ENCODE results near the gene TSPAN12.

DNA sequence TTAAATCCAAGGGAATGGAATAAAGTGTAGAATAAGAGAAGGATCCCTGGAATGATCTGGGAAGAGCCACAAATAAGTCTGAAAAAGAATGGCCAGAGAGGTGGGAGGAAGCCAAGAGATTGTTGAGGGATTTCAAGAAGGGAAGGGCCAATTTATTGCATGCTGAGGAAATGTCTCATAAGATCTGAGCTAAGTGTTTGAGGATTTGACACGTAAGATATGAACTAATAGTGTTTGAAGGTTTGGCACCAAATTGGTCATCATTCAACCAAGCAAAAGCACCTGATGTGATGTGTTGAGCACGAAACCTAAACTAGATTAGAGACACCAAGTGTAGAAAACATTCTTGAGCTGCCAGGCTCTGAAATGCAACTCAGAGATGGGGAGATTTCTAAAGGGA is 97.9 kb downstream of the TSPAN12 start:
- TF ChIP-seq, protein P1, sequence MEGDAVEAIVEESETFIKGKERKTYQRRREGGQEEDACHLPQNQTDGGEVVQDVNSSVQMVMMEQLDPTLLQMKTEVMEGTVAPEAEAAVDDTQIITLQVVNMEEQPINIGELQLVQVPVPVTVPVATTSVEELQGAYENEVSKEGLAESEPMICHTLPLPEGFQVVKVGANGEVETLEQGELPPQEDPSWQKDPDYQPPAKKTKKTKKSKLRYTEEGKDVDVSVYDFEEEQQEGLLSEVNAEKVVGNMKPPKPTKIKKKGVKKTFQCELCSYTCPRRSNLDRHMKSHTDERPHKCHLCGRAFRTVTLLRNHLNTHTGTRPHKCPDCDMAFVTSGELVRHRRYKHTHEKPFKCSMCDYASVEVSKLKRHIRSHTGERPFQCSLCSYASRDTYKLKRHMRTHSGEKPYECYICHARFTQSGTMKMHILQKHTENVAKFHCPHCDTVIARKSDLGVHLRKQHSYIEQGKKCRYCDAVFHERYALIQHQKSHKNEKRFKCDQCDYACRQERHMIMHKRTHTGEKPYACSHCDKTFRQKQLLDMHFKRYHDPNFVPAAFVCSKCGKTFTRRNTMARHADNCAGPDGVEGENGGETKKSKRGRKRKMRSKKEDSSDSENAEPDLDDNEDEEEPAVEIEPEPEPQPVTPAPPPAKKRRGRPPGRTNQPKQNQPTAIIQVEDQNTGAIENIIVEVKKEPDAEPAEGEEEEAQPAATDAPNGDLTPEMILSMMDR (IDR thresholded peaks at IDR 0.05): no peak
- no peak for TF ChIP-seq CHD2 (IDR thresholded peaks at IDR 0.05; ENCODE audit: low read length, partially characterized antibody)
- no peak for TF ChIP-seq CEBPB (IDR thresholded peaks at IDR 0.05)
- TF ChIP-seq RAD21 (conservative IDR thresholded peaks at IDR 0.05 in 1 of 2, IDR thresholded peaks at IDR 0.05 in 1 of 2): no peak

All from A549 (cell line).